Esophagus squamous epithelium (tissue), 4 donors: ENCODE measurements around the gene CPM.

Source experiments
- POLR2A ChIP-seq, 4 donors: fragments of 450-650 bp; IDR thresholded peaks; one replicate each; pipeline ENCODE4 v1.6.1; 2017; ENCODE audit warnings: antibody characterized with exemption in 4 of 4, mild to moderate bottlenecking in 4 of 4, moderate library complexity in 3 of 4
- TF ChIP-seq, protein P1 (sequence below), 6 experiments: fragments of 450-650 bp in 4 of 6; fragments of 200-600 bp in 2 of 6; sonication (generic) in 2 of 6; IDR thresholded peaks; one replicate each; pipeline ENCODE4 v1.5.1; 2016 to 2019; ENCODE audit warnings: antibody characterized with exemption in 6 of 6, mild to moderate bottlenecking in 4 of 6, moderate library complexity in 4 of 6

DNA sequence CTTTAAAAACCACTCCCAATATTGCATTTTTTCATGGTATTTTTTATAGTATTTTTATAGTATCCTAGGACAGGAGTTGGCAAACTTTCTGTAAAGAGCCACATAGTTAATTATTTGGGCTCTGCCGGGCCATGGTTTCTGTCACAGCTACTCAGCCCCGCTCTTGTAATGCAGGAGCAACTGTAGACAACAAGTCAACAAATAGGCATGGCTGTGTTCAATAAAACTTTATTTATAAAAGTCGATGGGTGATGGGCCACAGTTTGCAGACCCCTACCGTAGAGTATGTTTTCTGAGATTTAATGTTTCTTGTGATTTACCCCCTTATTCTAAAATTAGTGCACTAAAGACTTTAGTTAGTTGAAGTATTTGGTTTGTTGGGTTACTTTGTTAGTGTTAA lies 99.5 kb downstream of the CPM start:
- TF ChIP-seq, protein P1, sequence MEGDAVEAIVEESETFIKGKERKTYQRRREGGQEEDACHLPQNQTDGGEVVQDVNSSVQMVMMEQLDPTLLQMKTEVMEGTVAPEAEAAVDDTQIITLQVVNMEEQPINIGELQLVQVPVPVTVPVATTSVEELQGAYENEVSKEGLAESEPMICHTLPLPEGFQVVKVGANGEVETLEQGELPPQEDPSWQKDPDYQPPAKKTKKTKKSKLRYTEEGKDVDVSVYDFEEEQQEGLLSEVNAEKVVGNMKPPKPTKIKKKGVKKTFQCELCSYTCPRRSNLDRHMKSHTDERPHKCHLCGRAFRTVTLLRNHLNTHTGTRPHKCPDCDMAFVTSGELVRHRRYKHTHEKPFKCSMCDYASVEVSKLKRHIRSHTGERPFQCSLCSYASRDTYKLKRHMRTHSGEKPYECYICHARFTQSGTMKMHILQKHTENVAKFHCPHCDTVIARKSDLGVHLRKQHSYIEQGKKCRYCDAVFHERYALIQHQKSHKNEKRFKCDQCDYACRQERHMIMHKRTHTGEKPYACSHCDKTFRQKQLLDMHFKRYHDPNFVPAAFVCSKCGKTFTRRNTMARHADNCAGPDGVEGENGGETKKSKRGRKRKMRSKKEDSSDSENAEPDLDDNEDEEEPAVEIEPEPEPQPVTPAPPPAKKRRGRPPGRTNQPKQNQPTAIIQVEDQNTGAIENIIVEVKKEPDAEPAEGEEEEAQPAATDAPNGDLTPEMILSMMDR (IDR thresholded peaks at IDR 0.05) = no peak
- TF ChIP-seq POLR2A (IDR thresholded peaks at IDR 0.05) = no peak
